Skeletal muscle tissue (tissue), 4 donors: ENCODE measurements around the gene PRSS50. TPM values are rescaled to one million over a fixed set of nuclear protein-coding genes. Genes with fewer than 3 reads are reported as not detected.

ENCODE experiments used
- H3K27ac ChIP-seq: one replicate; pipeline ENCODE4 v1.7.0; 2013; ENCODE audit warnings: mild to moderate bottlenecking, low read depth, low read length, inconsistent platforms
- H3K27me3 ChIP-seq, 3 donors: one replicate each; pipeline ENCODE4 v1.7.0; 2013; ENCODE audit warnings: low read length in 3 of 3; ENCODE audit not compliant: control insufficient read depth in 3 of 3, insufficient read depth in 3 of 3
- H3K36me3 ChIP-seq, 3 donors: one replicate each; pipeline ENCODE4 v1.7.0; 2013; ENCODE audit warnings: low read length in 3 of 3; ENCODE audit not compliant: control insufficient read depth in 3 of 3, insufficient read depth in 3 of 3
- H3K4me1 ChIP-seq, 3 donors: one replicate each; pipeline ENCODE4 v1.7.0; 2013; ENCODE audit warnings: low read length in 3 of 3, mild to moderate bottlenecking in 3 of 3; ENCODE audit not compliant: control insufficient read depth in 3 of 3, insufficient read depth in 3 of 3
- H3K4me3 ChIP-seq, 3 donors: one replicate each; pipeline ENCODE4 v1.7.0; 2013; ENCODE audit warnings: low read length in 3 of 3
- H3K9ac ChIP-seq, 3 donors: one replicate each; pipeline ENCODE4 v1.7.0; 2013; ENCODE audit warnings: low read length in 3 of 3, mild to moderate bottlenecking in 3 of 3, moderate library complexity in 2 of 3, low read depth in 1 of 3
- H3K9me3 ChIP-seq, 3 donors: one replicate each; pipeline ENCODE4 v1.7.0; 2013; ENCODE audit warnings: low read length in 3 of 3; ENCODE audit not compliant: control insufficient read depth in 3 of 3
- total RNA-seq: library from RNA; depleted of rRNA; stranded (reverse); fragments of >200 nt; gene quantifications from one replicate; pipeline ENCODE4 v1.2.3, GENCODE V29; 2014
- donor health status: Osteomylitis.

The PRSS50 gene
- total RNA-seq, 1 donor from 2014 or later = not detected

GRCh38 chr3:46702246-46703012 lies 15.2 kb downstream of the PRSS50 start:
- no peaks in the 10 kb centered on the region for H3K36me3 ChIP-seq
- H3K4me3 ChIP-seq = no peak overlapping the region
- H3K9ac ChIP-seq = peak overlapping the region in 1 of 3 donors; percentile 33
- peaks cover 45 to 54% (median 49%) of the 10 kb centered on the region in 3 donors for H3K4me1 ChIP-seq
- H3K9me3 ChIP-seq = no peaks in the 10 kb centered on the region
- H3K27ac ChIP-seq = no peak overlapping the region
- peaks cover 0 to 2% (median 0%) of the 10 kb centered on the region in 3 donors for H3K27me3 ChIP-seq

- H3K27me3 ChIP-seq = peaks cover 0 to 2% (median 0%) of the 10 kb centered on the region in 3 donors
- H3K9me3 ChIP-seq = no peaks in the 10 kb centered on the region
- peak within 1 kb of the TSS in 1 of 3 donors; percentile 49 for H3K4me3 ChIP-seq
- H3K4me1 ChIP-seq = peaks cover 53 to 63% (median 53%) of the 10 kb centered on the region in 3 donors
- H3K36me3 ChIP-seq = no peaks in the 10 kb centered on the region
- H3K9ac ChIP-seq = peak within 1 kb of the TSS in 2 of 3 donors; percentile 47 to 60
- H3K27ac ChIP-seq = no peak within 1 kb of the TSS
These were observed 16.3 kb downstream of the PRSS50 start, which contains the start of gene TMIE for GRCh38 chr3:46701181-46701939. TSS of gene TMIE (plus strand) at chr3:46701392. CDS start at chr3:46701488, 96 bp downstream.

GRCh38 chr3:46700772-46701171 lies 16.9 kb downstream of the PRSS50 start:
- Histone ChIP-seq H3K36me3 (no peaks in the 10 kb centered on the region), H3K4me3 (no peak overlapping the region), H3K9me3 (peaks cover 0 to 3% (median 0%) of the 10 kb centered on the region in 3 donors), H3K4me1 (peaks cover 53 to 66% (median 59%) of the 10 kb centered on the region in 3 donors), H3K27ac (no peak overlapping the region), H3K27me3 (peaks cover 0 to 2% (median 0%) of the 10 kb centered on the region in 3 donors), H3K9ac (no peak overlapping the region)

GRCh38 chr3:46699676-46700523 lies 17.8 kb downstream of the PRSS50 start:
- Histone ChIP-seq H3K27ac (no peak overlapping the region), H3K9ac (peak overlapping the region in 1 of 3 donors; percentile 57), H3K4me1 (peaks cover 58 to 66% (median 61%) of the 10 kb centered on the region in 3 donors), H3K36me3 (no peaks in the 10 kb centered on the region), H3K4me3 (no peak overlapping the region), H3K9me3 (peaks cover 0 to 3% (median 0%) of the 10 kb centered on the region in 3 donors), H3K27me3 (peaks cover 0 to 2% (median 0%) of the 10 kb centered on the region in 3 donors)

- peak overlapping the region; percentile 80 for H3K27ac ChIP-seq
- no peaks in the 10 kb centered on the region for H3K27me3 ChIP-seq
- no peaks in the 10 kb centered on the region for H3K36me3 ChIP-seq
- H3K9ac ChIP-seq = peak overlapping the region; percentile 41 to 87 (median 81)
- H3K4me3 ChIP-seq = peak overlapping the region in 2 of 3 donors; percentile 45 to 52
- peaks cover 0 to 3% (median 0%) of the 10 kb centered on the region in 3 donors for H3K9me3 ChIP-seq
- peaks cover 67 to 77% (median 71%) of the 10 kb centered on the region in 3 donors for H3K4me1 ChIP-seq
These were observed 21.4 kb downstream of the PRSS50 start for GRCh38 chr3:46695962-46696894.

- H3K4me3 ChIP-seq = peak overlapping the region in 2 of 3 donors; percentile 45
- peak overlapping the region in 2 of 3 donors; percentile 81 to 87 for H3K9ac ChIP-seq
- peaks cover 0 to 3% (median 0%) of the 10 kb centered on the region in 3 donors for H3K9me3 ChIP-seq
- H3K27me3 ChIP-seq = no peaks in the 10 kb centered on the region
- peaks cover 70 to 78% (median 72%) of the 10 kb centered on the region in 3 donors for H3K4me1 ChIP-seq
- no peaks in the 10 kb centered on the region for H3K36me3 ChIP-seq
- peak overlapping the region; percentile 80 for H3K27ac ChIP-seq
These were observed 22.3 kb downstream of the PRSS50 start for GRCh38 chr3:46695177-46695961.

GRCh38 chr3:46694520-46694919 lies 23.1 kb downstream of the PRSS50 start:
- no peaks in the 10 kb centered on the region for H3K36me3 ChIP-seq
- peak overlapping the region; percentile 80 for H3K27ac ChIP-seq
- H3K4me3 ChIP-seq = peak overlapping the region; percentile 60 to 68 (median 61)
- H3K4me1 ChIP-seq = peaks cover 66 to 74% (median 69%) of the 10 kb centered on the region in 3 donors
- H3K9ac ChIP-seq = peak overlapping the region; percentile 68 to 87 (median 74)
- H3K9me3 ChIP-seq = peaks cover 0 to 3% (median 0%) of the 10 kb centered on the region in 3 donors
- no peaks in the 10 kb centered on the region for H3K27me3 ChIP-seq

GRCh38 chr3:46693892-46694226 lies 23.8 kb downstream of the PRSS50 start:
- H3K4me3 ChIP-seq = peak overlapping the region; percentile 60 to 68 (median 61)
- H3K4me1 ChIP-seq = peaks cover 70 to 73% (median 71%) of the 10 kb centered on the region in 3 donors
- H3K9ac ChIP-seq = peak overlapping the region; percentile 68 to 87 (median 74)
- H3K9me3 ChIP-seq = peaks cover 0 to 3% (median 0%) of the 10 kb centered on the region in 3 donors
- no peaks in the 10 kb centered on the region for H3K36me3 ChIP-seq
- H3K27me3 ChIP-seq = no peaks in the 10 kb centered on the region
- H3K27ac ChIP-seq = peak overlapping the region; percentile 80
